Left colon (tissue), 2 donors: ENCODE data around the gene CNGA3. TPM values are rescaled to one million over a fixed set of nuclear protein-coding genes. Genes with fewer than 3 reads are reported as not detected.

ENCODE experiments used
- ATAC-seq: fragments of 200-7000 bp; cut with Tn5 transposase; one replicate; pipeline ENCODE4 v1.9.1; 2020; ENCODE audit warnings: mild to moderate bottlenecking, moderate library complexity
- DNase-seq, 2 donors: peaks; one replicate each; pipeline ENCODE4 v3.0.0-alpha.2; 2020
- intact Hi-C, 2 donors: fragments of 100-400 bp; cut with DNase I in 1 of 2; cut with micrococcal nuclease in 1 of 2; formaldehyde crosslinking; loops; one replicate each; pipeline versions ENCODE4 v1.11.2 to v1.14.0; 2022; cut with DNase I, micrococcal nuclease
- total RNA-seq, 2 donors: library from RNA; stranded (reverse); fragmentation: NEBNext Ultra II Directional; extraction: Animal tissue kit (Norgen Biotek cat#: 25700); gene quantifications; one replicate each; pipeline ENCODE4 v1.2.1, GENCODE V29; 2021
- donor health status: DM: no; HTN: no; CAD: no.
- donor health status: DM: yes; HTN: yes; CAD: no.

Gene CNGA3
- total RNA-seq, 2 donors from 2014 or later, result 0.27 to 1.3 TPM

DNA sequence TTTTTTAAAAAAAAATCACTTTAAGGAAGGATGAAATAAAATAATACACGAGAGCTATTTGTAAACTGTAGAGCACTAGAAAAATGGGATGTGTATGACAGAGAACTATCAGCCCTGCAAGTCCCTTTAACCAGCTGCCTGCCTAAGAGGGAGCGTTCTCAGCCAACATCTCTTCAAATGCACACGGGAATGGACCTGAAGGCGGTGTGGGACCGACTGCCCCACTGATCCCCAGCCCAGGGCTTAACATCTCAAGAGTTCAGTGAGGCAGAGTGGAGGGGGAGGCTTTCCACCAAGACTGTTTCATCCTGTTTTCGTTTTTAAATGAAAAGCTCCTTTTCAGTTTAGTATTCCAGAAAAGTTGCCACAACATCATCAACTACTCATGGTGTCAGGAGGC is 100.6 kb downstream of the CNGA3 start:
- ATAC-seq (no peak), DNase-seq (no peak)
- intact Hi-C loops, result no loop called here

Other genes starting within 250 kb of the CNGA3 start
- 10 to 100 TPM; 14.3 to 19.1 TPM for gene INPP4A, start 98.4 kb downstream of the CNGA3 start, total RNA-seq